GM18873 (cell line): Measurements from ENCODE around the gene GOLGA3.
"Not testable (repeated sequence)": the region's sequence is repeated elsewhere in the genome, so short reads cannot be mapped to it uniquely, and the experiment has no call there.

Experiments used
- ATAC-seq: cut with Tn5 transposase; IDR thresholded peaks from one replicate; pipeline ENCODE4 v1.9.1; 2021; ENCODE audit warnings: mild to moderate bottlenecking, moderate library complexity, moderate number of reproducible peaks; ENCODE audit not compliant: unreplicated experiment, low FRiP score

The GOLGA3 gene

GRCh38 chr12:132758825-132759224, 69.8 kb downstream of the GOLGA3 start:
- not testable (repeated sequence) for ATAC-seq

GRCh38 chr12:132754160-132754932, 74.3 kb downstream of the GOLGA3 start:
- no peak for ATAC-seq

- not testable (repeated sequence) for ATAC-seq
Observed at GRCh38 chr12:132753670-132754069, 75.0 kb downstream of the GOLGA3 start.

- no peak for ATAC-seq
Observed at GRCh38 chr12:132748319-132748718, 80.3 kb downstream of the GOLGA3 start.

- no peak for ATAC-seq
Observed at GRCh38 chr12:132747896-132748295, 80.8 kb downstream of the GOLGA3 start.

GRCh38 chr12:132747395-132747794, 81.3 kb downstream of the GOLGA3 start:
- no peak for ATAC-seq

GRCh38 chr12:132746613-132747012, 82.1 kb downstream of the GOLGA3 start:
- no peak for ATAC-seq

- no peak for ATAC-seq
Observed at GRCh38 chr12:132743831-132744230, 84.8 kb downstream of the GOLGA3 start.

GRCh38 chr12:132741620-132742019, 87.0 kb downstream of the GOLGA3 start:
- ATAC-seq, result no peak

GRCh38 chr12:132740652-132741051, 88.0 kb downstream of the GOLGA3 start:
- no peak for ATAC-seq

GRCh38 chr12:132740313-132740646, 88.4 kb downstream of the GOLGA3 start:
- ATAC-seq, result no peak

GRCh38 chr12:132739600-132740312, 88.9 kb downstream of the GOLGA3 start:
- ATAC-seq, result no peak

- no peak for ATAC-seq
Observed at GRCh38 chr12:132736913-132737312, 91.8 kb downstream of the GOLGA3 start.

GRCh38 chr12:132736378-132736777, 92.3 kb downstream of the GOLGA3 start:
- ATAC-seq, result no peak

- ATAC-seq, result no peak
Observed at GRCh38 chr12:132735496-132735895, 93.2 kb downstream of the GOLGA3 start.

GRCh38 chr12:132734206-132734605, 94.5 kb downstream of the GOLGA3 start:
- no peak for ATAC-seq

- ATAC-seq, result no peak
Observed at GRCh38 chr12:132731574-132731973, 97.1 kb downstream of the GOLGA3 start.

GRCh38 chr12:132730353-132730752, 98.3 kb downstream of the GOLGA3 start:
- ATAC-seq, result no peak

- ATAC-seq, result no peak
Observed at GRCh38 chr12:132729541-132730320, 98.9 kb downstream of the GOLGA3 start.

GRCh38 chr12:132728502-132728901, 100.2 kb downstream of the GOLGA3 start:
- no peak for ATAC-seq

- no peak for ATAC-seq
Observed at GRCh38 chr12:132727091-132727794, 101.4 kb downstream of the GOLGA3 start.
